COLO829 (cell line): ENCODE measurements around the gene RHBDD1.

Source experiments
- DNase-seq: peaks from one replicate; pipeline ENCODE4 v3.0.0; 2012; ENCODE audit warnings: low spot score

The RHBDD1 gene

DNA sequence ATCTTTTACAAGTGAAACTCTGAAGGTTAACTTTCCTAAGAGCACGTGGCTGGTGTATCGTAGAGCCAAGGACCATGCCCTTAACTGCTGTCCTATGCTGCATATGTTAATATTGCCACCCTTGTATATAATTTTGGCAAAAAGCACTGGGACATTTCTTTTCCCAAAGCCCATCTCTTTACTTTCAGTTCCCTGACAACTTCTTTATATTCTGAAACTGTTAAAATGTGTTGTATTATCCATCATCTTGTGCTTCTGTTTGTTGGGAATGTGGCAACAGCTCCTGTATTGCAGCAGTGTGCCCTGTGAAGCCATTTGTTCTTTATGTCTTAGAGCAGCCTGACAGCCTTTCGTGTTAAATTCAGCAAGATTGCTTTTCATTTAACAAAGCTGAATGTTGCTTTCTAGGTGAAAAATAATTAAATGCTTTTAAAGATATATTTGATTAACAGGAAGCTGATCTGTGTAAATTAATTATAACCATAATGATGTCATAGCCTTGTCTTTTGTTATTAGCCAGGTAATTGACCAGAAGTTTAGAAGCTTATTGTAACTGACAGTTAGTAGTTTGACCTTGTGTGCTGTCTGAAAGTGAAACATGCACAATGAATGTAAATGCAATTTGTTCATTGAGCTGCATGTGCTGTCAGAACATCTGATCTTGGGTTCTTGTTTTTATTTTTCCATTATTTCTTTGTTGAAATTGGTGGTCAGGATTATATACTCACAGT lies 9.7 kb downstream of the RHBDD1 start:
- no peak for DNase-seq

DNA sequence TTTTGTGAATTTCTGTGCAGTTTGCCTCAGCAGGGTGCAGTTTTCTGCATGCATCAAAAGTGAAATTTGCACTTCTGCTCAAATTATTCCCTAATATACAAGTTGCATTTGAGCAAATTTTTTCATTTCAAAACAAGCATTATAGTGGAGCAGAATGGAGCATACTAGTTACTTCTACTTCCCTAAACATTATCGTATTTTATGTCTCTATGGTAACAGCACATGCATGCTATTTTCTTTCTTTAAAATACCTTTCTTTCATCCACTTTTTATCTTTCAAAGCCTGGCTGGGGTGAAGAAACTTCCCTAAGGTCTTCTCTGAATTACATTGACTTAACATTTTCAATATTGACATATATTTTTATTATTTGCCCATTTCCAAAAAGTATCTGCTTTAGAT lies 11.2 kb downstream of the RHBDD1 start:
- no peak for DNase-seq

DNA sequence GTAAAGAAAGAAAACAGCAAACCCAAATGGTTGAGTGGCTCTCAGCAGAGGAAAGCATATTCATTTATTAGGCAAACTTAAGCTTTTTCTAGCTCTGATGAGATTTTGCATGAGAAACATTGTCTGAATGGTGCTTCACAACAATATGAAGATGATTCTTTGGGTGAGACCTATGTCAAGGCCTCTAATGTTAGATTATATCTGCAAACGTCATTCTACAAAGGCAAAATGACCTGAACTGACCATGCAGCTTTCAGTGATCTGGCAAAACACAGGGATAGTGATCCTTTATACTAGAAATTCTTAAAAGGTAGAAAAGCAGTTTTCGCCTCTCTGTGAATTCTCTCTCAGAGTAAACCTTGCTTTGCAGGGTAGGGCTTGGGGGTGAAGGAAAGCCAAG lies 11.7 kb downstream of the RHBDD1 start:
- DNase-seq: no peak

DNA sequence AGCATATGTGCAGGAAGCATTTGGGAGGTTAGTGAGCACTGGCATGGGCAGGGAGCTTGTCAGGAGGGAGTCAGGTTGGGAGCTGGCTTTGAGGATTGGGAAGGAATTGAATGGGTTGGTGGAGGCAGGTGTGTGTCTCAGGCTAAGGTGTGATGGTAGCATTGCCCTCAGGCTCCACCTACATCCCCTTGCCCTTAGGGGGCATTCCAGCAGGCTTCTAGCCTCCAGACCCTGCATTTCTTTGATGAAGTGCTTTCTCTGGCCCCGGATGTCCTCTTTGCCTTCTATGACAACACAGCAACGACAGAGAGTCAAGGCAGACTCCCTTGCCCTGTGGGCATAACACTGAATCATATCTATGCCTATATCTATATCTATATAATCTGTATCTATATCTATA lies 13.5 kb downstream of the RHBDD1 start:
- DNase-seq: no peak

DNA sequence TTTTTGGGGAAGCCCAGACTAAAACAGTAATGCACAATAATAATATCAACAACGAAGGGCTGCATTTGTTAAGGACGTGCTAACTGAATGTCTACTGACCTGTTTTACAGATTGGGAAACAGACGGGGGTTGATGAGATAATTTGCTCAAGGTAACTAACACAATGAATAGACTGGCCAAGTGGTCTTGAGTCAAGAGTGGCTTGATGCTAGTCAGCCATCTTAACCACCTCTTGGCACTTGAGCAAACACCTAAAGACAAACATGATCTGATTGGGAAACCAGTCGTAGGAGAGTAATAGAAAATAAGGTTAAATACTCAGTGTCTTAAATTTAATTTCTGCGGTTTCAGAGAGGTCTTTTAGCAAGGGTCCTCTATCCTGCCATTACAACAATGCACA lies 14.2 kb downstream of the RHBDD1 start:
- no peak for DNase-seq

DNA sequence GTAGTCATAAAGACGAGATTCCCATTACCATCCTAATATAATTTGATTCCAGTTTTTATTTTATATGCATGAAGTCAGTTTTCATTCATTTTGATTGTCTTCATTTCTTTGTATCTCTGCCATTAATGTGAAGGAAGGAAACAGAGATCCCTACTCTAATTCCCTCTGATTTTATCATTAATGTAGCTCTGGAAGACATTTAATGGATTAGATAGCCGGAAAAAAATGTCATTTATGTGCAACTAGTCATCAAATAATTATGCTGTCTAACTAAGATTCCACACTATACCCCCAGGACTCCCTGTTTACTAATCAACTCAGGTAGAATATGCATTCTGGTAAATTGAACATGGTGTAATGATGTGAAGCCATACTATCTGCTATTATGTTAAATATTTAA lies 19.9 kb downstream of the RHBDD1 start:
- no peak for DNase-seq

DNA sequence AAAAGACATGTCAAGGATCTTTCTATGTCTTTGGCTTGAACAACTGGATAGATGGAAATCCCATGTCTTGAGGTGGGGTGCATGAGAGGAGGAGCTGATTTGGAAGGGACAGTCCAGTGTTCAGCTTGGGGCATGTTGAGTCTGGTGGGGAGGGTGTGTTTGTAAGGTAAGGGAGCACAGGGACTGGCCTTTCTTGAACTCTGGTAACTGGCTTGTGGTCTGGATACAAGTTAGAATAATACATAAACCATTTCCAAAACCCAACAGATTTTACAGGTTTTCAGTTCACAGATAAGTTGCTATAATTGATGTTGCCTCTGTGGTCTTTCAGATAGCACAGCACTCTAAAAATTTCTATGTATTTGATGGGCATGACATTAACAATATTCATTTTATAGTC lies 24.2 kb downstream of the RHBDD1 start:
- DNase-seq: no peak

DNA sequence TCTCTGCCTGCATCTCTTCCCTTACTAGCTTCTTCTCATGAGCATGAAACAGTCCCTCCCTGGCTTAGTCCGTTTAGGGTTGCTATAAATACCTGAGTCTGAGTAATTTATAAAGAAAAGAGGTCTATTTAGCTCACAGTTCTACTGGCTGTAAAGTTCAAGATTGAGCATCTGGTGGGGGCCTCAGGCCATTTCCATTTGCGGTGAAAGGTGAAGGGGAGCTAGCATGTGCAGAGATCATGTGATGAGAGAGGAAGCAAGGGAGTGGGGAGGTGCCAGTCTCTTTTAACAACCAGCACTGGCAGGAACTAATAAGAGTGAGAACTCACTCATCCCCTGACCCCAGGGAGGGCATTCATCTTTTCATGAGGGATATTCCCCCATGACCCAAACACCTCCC lies 26.8 kb downstream of the RHBDD1 start:
- DNase-seq: no peak

DNA sequence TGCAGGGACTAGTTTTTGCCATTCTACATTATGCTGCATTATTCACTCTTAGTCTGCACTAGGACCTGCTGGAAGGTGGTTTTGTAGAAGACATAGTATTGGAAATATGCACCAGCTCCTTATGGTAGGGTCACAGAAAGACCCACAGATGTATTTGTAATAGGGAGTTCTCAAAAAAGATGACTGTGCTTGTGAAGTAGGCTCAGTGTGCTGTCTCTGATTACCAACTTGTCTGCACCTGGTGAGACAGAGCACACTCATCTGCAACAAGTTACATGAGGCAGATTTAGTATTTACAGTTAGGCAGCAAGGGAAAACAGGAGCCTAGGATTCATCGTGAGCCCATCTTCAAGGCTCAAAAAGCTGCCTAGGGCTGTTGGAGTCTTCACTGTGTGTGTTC lies 29.4 kb downstream of the RHBDD1 start:
- no peak for DNase-seq

DNA sequence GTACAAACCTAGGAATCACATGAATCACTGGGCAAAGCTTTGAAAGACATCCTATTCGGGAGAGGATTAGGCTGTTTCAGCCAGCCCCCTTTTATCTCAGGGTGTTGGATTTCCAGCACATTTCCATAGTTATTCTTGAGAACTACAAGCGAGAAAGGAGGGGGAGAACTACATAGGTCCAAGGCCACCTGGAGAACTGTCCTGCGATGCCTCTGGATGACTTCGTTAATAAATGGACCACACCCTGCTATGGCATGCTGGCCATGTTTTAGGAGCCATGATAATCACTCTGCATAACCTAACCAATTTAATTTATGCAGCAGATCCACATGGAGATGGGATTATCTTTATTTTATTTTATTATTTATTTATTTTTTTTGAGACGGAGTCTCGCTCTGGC lies 29.9 kb downstream of the RHBDD1 start:
- DNase-seq: no peak

DNA sequence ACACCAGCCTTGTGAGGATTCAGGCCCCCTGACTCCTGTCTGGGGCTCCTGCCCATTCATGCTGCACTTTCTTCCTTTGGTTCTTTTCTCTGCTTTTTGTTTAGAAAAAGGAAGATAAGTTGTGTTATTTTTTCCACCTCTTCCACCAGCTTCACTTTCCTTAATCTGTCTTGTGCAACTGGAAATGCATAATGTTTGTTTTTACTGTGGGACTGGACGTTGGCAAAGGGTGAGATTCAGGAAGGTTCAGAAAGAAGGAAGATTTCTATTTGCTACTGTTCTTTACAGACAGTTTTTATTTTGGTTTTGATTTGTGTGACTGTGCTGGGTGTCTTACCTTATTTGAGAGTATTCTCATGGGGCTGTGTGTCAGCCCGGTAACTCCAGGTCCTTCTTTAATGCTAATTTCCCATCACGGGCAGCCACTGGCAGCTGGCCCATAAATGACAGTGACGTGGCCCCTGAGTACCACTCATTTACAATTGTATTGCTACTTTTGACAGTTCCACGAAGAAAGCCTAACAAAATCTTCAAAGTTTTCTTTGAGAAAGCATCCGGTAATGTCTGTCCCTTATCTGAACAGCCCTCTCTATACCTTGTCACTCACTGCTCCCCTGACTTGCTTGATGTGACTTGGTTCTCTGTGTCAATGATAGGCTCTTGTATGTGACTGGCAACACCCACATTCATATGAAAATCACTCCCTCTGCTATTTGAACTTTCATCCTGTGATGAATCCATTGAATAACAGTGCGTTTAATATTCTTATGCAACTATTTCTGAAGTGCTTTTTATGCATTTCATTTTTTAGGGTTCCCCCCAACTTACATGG lies 32.7 kb downstream of the RHBDD1 start:
- DNase-seq: no peak

DNA sequence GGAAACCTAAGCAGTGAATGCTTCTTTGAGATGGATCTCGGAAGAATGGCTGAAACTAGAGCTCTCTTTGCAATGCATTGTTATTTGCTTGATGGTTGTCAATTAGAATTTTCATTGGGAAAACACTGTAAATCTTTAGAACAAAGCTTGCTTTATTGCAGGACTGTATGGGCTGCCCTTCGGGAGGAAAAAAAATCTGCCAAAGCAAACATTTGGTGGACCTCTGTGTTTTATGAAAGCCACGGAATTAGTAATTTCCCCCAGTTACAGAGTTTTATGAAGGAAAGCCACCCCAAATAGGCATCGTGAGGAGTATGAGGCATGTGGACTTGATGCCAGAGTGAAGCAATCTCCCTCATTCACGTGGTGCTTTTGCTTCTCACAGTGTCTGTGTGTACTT lies 33.5 kb downstream of the RHBDD1 start:
- DNase-seq: peak; percentile 83

DNA sequence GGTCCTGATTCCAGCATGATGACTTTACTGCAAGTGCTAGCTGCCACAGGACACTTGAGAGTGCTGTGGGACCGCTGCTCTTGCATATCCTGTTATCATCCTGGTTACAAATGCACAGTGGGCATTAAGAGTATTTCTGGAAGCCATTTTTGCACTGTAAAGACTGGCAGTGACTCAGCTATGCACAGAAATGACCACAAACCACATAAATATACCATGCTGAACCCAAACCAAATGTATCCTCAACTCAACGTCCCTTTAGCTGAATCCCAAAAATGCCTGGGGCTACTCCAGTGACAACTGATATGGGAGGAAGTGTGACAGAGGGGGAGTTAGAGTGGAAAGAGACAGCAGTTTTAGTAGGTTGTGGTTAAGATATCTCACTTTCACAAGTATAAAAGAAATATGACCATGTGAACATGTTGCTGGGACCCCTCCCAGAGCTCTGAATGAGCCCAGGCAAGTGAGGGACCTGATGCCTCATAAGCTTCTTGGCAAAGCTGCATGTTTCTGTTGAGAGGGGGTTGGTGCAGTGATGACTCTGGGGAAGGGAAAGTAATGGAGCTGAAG lies 37.3 kb downstream of the RHBDD1 start:
- DNase-seq: no peak

DNA sequence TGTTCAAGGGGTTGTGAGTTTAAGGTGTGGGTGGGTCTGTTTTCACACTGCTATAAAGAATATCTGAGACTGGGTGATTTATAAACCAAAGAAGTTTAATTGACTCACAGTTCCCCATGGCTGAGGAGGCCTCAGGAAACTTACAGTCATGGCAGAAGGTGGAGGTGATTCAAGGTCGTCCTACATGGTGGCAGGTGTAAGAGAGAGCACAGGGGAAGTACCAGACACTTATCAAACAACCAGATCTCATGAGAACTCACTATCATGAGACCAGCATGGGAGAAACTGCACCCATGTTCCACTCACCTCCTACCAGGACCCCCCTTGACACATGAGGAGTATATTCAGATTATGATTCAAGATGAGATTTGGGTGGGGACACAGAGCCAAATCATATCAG lies 38.0 kb downstream of the RHBDD1 start:
- DNase-seq: no peak

DNA sequence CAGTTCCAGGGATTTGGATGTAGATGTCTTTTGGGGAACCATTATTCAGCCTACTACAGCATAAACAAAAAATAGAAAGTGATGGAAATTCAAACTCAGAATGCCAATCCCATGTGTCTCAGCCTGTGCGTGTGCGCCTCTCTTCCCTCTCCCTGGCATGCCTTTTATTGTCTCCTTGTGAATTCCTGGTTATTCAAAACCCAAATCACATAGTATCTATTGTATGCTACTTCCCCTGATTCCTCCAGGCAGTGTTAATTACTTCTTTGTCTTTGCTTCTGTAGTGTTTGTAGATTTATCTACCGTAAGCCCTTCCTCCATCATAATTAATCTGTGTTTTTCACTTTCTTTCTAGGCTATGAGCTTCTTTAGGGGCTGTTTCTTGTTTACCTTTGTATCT lies 38.9 kb downstream of the RHBDD1 start:
- no peak for DNase-seq

DNA sequence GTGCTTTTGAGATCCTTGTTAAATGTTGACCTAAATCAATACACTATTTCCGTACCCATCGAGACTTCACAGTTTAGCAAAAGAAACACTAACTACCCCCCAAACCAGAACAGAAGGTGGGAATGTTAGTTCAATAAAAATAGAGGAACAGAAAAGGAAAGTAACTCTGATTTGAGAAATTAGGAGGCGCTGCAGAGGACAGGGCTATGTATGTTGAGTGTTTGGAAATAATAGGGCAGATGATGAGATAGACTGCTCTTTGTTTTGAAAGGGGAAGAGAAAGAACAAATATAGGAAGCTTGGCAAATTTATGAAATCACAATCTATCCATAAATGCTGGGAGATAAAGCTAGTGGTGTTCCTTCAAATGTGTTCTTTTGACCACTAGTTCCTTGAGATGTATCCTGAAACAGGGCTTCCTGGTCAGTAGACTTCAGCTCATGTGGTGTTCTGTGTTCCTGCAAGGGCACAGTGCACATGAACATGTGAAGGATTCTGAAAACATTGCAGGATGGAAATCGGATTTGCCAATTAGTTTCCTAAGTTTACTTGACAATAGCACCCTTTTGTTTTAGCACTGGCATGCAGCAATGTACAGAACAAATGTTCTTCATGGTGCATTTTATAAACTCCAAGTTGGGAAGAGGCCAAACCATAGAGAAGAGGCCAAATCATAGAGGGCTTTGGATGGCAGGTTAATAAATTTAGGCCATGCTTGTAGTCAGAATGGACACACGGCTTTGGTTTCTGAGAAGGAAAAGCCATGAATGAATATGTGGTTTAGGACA lies 39.8 kb downstream of the RHBDD1 start:
- DNase-seq: no peak

DNA sequence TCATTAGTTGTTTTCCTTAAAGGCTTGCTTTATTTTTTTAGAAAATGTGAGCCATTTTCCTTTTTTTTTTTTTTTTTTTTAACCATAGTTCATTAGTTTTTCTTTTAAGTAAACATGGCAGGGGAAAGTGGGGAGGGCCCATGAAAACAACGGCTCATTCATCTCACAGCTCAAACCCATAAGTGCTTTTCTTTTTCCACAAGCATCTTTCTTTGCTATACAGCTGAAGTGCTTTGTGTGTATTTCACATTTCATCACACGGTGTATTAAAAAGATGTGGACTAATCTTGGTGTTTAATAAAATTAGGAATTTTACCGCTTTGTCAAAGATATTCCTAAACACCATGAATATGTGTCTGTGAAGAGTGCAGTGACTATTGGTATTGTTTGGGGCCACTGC lies 41.6 kb downstream of the RHBDD1 start:
- no peak for DNase-seq

DNA sequence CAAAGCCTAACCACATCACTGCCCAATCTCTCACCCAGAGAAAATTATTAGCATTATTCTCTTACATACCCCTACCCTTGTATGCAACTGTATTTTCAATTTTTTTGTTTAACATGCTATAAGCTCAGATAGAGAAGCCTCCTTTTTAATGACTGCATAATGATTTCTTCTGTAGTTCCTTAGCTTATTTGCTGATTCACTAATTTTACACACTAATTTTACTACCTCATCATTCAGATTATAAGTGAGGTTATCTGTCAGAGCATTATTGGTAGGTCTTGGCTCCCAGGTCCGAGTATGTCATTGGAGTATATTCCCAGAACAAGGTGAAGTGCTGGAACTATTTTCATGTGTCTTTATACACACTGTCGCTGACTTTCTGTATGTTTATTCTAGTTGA lies 45.4 kb downstream of the RHBDD1 start:
- DNase-seq: no peak

DNA sequence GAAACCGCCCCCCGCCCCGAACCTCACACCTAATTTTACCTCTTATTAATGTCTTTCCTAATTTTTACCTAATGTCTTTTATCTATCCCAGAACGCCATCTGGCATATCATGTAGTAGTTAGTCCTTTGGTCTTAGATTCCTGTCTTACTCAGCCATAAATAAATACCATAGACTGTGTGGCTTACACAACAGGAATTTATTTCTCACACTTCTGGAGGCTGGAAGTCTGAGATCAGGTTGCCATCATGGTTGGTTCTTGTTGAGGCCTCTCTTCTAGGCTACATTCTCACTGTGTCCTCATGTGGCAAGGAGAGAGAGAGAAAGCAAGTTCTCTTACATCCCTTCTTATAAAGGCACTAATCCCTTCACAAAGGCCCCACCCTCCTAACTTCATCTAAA lies 46.8 kb downstream of the RHBDD1 start:
- DNase-seq: no peak

DNA sequence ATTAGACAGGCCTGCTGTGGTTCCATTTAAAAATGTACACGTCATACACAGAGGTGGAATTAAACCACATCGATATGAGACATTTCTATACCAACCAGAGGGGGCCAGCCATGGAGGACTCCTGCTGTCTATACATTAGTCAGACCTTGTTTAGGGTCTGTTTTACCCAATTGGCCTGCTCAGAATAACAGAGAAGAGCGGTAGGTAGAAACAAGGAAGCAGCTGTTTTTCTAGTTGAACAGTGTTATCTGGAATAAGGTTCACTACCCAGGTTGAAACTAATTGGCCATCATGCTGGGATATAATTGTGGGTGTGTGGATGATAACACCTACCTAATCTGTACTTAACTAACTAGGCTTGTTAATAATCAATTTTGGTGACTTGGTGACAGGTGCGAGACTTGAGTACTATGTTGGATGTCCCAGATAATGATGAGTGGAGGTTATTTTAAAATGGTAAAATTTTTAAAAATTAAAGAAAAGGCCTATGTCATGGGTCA lies 47.5 kb downstream of the RHBDD1 start:
- no peak for DNase-seq

DNA sequence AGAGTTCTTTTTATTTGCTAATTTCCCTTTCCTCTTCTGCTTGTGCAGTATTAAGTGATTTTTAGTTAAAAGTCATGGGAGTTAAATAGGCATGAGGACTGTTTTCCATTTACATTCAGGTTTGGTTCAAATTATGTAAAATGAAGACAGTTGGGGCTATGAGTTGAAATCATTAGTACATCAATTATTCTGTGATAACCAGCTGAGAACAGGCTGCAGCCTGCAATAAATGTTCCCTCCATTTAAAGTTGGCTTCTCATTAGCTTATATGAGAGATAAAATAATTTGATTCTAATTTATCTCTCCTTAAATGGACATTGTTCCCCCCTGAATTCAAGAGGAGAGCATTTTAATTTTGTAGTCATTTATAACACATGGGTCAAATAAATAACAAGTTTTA lies 48.3 kb downstream of the RHBDD1 start:
- no peak for DNase-seq

DNA sequence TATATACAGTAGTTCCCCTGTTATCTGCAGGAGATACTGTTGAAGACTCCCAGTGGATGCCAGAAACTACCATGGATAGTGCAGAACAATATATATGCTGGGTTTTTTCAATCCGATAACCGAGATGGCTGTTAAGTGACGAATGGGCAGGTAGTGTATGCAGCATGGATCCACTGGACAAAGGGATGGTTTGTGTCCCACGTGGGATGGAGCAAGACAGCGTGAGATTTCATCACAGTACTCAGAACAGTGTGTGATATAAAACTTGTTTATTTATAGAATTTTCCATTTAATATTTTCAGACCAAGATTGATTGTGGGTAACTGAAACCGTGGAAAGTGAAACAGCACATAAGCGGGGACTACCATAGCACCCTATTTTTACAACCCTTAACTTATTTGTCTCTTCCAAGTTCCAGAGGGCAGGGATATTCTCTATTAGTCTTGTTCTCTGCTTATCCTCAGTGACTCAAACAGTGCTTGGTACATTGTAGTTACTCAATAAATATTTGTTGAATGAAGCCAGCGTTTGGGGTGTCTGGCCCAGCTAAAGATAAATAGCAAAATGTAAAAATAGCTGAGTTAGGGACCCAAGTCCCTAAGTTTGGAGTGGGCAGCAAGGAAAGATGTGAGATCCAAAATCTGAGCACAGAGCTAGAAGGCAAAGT lies 50.0 kb downstream of the RHBDD1 start:
- no peak for DNase-seq
